ENCODE results near the gene CPS1. TPM values are rescaled to one million over a fixed set of nuclear protein-coding genes. Genes with fewer than 3 reads are reported as not detected.

CPS1 gene
- total RNA-seq, 2 donors from 2014 or later = 3.4 to 3.5 TPM

- Histone ChIP-seq H3K27me3 (replicated peaks; ENCODE audit: insufficient read depth) (no peaks in the 10 kb centered on the region), H3K4me3 (no peak overlapping the region), H3K4me1 (ENCODE audit: control insufficient read depth in 1 of 2, low read depth in 2 of 2) (no peaks in the 10 kb centered on the region), H3K27ac (no peak overlapping the region), H3K9me3 (no peaks in the 10 kb centered on the region), H3K36me3 (no peaks in the 10 kb centered on the region)
- no peak for ATAC-seq (ENCODE audit: insufficient number of reproducible peaks, low FRiP score, low read depth)
- TF ChIP-seq CTCF (IDR thresholded peaks at IDR 0.05) = peak; percentile 65
- no peak for DNase-seq (ENCODE audit: low spot score)
These were observed 21.1 kb downstream of the CPS1 start for GRCh38 chr2:210577263-210578071.

DNA sequence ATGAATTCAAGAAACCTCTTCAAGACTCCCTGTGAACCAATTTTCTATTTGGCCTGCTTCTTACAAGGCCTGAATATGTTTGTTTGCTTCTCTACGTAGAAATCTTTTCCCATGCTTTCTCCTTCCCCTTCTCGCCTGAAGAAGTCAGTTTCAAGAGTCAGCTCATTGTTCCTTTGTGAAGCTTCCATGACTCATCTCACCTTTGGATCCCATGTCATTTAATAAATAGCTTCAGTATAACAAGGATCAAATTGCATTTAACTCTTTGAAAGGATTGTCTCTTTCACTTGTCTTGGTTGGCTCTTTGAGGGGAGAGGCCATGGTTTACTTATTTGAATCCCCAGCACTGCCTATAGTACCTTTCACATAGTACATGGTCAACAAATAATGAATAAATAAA, 28.4 kb downstream of the CPS1 start:
- Histone ChIP-seq H3K4me3 (no peak overlapping the region), H3K27me3 (replicated peaks; ENCODE audit: insufficient read depth) (no peaks in the 10 kb centered on the region), H3K9me3 (no peaks in the 10 kb centered on the region), H3K36me3 (no peaks in the 10 kb centered on the region), H3K4me1 (ENCODE audit: control insufficient read depth in 1 of 2, low read depth in 2 of 2) (no peaks in the 10 kb centered on the region), H3K27ac (no peak overlapping the region)
- no peak for DNase-seq (ENCODE audit: low spot score)
- no peak for ATAC-seq (ENCODE audit: insufficient number of reproducible peaks, low FRiP score, low read depth)
- no peak for TF ChIP-seq CTCF (IDR thresholded peaks at IDR 0.05)

GRCh38 chr2:210586381-210586780, 30.0 kb downstream of the CPS1 start:
- TF ChIP-seq CTCF (IDR thresholded peaks at IDR 0.05) = no peak
- no peaks in the 10 kb centered on the region for H3K9me3 ChIP-seq
- H3K27ac ChIP-seq = no peak overlapping the region
- no peaks in the 10 kb centered on the region for H3K27me3 ChIP-seq (replicated peaks; ENCODE audit: insufficient read depth)
- H3K36me3 ChIP-seq = no peaks in the 10 kb centered on the region
- no peak for ATAC-seq (ENCODE audit: insufficient number of reproducible peaks, low FRiP score, low read depth)
- H3K4me1 ChIP-seq (ENCODE audit: control insufficient read depth in 1 of 2, low read depth in 2 of 2) = no peaks in the 10 kb centered on the region
- no peak for DNase-seq (ENCODE audit: low spot score)
- H3K4me3 ChIP-seq = no peak overlapping the region

- TF ChIP-seq CTCF (IDR thresholded peaks at IDR 0.05) = no peak
- no peaks in the 10 kb centered on the region for H3K36me3 ChIP-seq
- no peak overlapping the region for H3K27ac ChIP-seq
- no peak overlapping the region for H3K4me3 ChIP-seq
- H3K27me3 ChIP-seq (replicated peaks; ENCODE audit: insufficient read depth) = no peaks in the 10 kb centered on the region
- H3K9me3 ChIP-seq = no peaks in the 10 kb centered on the region
- no peaks in the 10 kb centered on the region for H3K4me1 ChIP-seq (ENCODE audit: control insufficient read depth in 1 of 2, low read depth in 2 of 2)
- ATAC-seq (ENCODE audit: insufficient number of reproducible peaks, low FRiP score, low read depth) (no peak), DNase-seq (ENCODE audit: low spot score) (no peak)
These were observed 35.3 kb downstream of the CPS1 start for GRCh38 chr2:210591663-210592062.

DNA sequence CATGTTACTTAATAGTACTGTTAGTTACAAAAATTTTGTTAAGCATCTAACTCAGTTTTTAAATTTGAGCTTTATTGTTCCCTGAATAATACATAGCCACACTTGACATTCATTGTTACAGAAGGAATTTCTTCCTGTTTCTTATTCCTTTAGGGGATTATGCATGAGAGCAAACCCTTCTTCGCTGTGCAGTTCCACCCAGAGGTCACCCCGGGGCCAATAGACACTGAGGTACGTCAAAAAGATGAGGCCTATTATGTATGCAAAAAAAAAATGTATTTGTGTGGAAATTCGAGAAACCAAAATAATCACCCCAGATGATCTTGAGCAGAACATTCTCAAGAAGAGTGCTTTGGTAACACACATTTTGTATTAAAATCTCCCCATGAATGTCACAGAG, 36.3 kb downstream of the CPS1 start:
- Histone ChIP-seq H3K4me1 (ENCODE audit: control insufficient read depth in 1 of 2, low read depth in 2 of 2) (no peaks in the 10 kb centered on the region), H3K4me3 (no peak overlapping the region), H3K9me3 (no peaks in the 10 kb centered on the region), H3K36me3 (no peaks in the 10 kb centered on the region), H3K27me3 (replicated peaks; ENCODE audit: insufficient read depth) (no peaks in the 10 kb centered on the region), H3K27ac (no peak overlapping the region)
- no peak for ATAC-seq (ENCODE audit: insufficient number of reproducible peaks, low FRiP score, low read depth)
- no peak for TF ChIP-seq CTCF (IDR thresholded peaks at IDR 0.05)
- DNase-seq (ENCODE audit: low spot score) = no peak
